Hepatocyte (in vitro differentiated cells): ENCODE results near the gene FAM234A. TPM values are rescaled to one million over a fixed set of nuclear protein-coding genes. Genes with fewer than 3 reads are reported as not detected.

ENCODE experiments used
- DNase-seq: peaks from one replicate; pipeline ENCODE4 v3.0.0-alpha.2; 2016; ENCODE audit warnings: low spot score
- H2AFZ ChIP-seq: fragments of 200-600 bp; sonication (generic); 2 replicates; pipeline ENCODE4 v1.6.0; 2016; ENCODE audit warnings: antibody characterized with exemption, mild to moderate bottlenecking
- H3K27ac ChIP-seq: fragments of 200-600 bp; sonication (generic); 2 replicates; pipeline ENCODE4 v1.5.1; 2016; ENCODE audit warnings: mild to moderate bottlenecking
- H3K27me3 ChIP-seq: fragments of 200-600 bp; sonication (generic); 2 replicates; pipeline ENCODE4 v1.6.1; 2016
- H3K36me3 ChIP-seq: fragments of 200-600 bp; sonication (generic); replicated peaks from 2 replicates; pipeline ENCODE4 v1.5.1; 2016; ENCODE audit warnings: low read depth; ENCODE audit not compliant: insufficient read depth
- H3K4me1 ChIP-seq: fragments of 200-600 bp; sonication (generic); 2 replicates; pipeline ENCODE4 v1.5.1; 2016; ENCODE audit warnings: mild to moderate bottlenecking, moderate library complexity; ENCODE audit not compliant: insufficient read depth
- H3K4me2 ChIP-seq: fragments of 200-600 bp; sonication (generic); 2 replicates; pipeline ENCODE4 v1.6.0; 2016
- H3K4me3 ChIP-seq: fragments of 200-600 bp; sonication (generic); 2 replicates; pipeline ENCODE4 v1.5.1; 2016; ENCODE audit warnings: mild to moderate bottlenecking
- H3K79me2 ChIP-seq: fragments of 200-600 bp; sonication (generic); 2 replicates; pipeline ENCODE4 v1.6.0; 2017; ENCODE audit warnings: mild to moderate bottlenecking
- H3K9me2 ChIP-seq: fragments of 200-600 bp; sonication (generic); replicated peaks from 2 replicates; pipeline ENCODE4 v1.6.0; 2017; ENCODE audit warnings: mild to moderate bottlenecking; ENCODE audit not compliant: insufficient read depth
- H3K9me3 ChIP-seq: fragments of 200-600 bp; sonication (generic); 2 replicates; pipeline ENCODE4 v1.5.1; 2016; ENCODE audit warnings: low read depth, mild to moderate bottlenecking
- H4K20me1 ChIP-seq: fragments of 200-600 bp; sonication (generic); 2 replicates; pipeline ENCODE4 v1.6.0; 2016; ENCODE audit warnings: mild to moderate bottlenecking; ENCODE audit not compliant: insufficient read depth, poor library complexity, severe bottlenecking
- EZH2 ChIP-seq: fragments of 200-600 bp; sonication (generic); IDR thresholded peaks from 2 replicates; pipeline ENCODE4 v1.6.1; 2016; ENCODE audit warnings: antibody characterized with exemption, mild to moderate bottlenecking, borderline replicate concordance
- EZH2phosphoT487 ChIP-seq: fragments of 200-600 bp; sonication (generic); IDR thresholded peaks from one replicate; pipeline ENCODE4 v1.6.1; 2018; ENCODE audit warnings: antibody characterized with exemption, mild to moderate bottlenecking, low read depth, moderate library complexity; ENCODE audit not compliant: unreplicated experiment, severe bottlenecking
- WGBS: methylation state at CpG from one replicate; pipeline ENCODE4 v1.1.6; 2016; ENCODE audit warnings: low lambda C conversion rate; ENCODE audit errors: missing lambda C conversion rate; 5-methylcytosine and 5-hydroxymethylcytosine counted together
- polyA plus RNA-seq: library from polyadenylated mRNA; unstranded; fragments of >200 nt; fragmentation: Nextera tagmentation; extraction: Ambion mirVana; gene quantifications from 2 replicates; pipeline ENCODE4 v1.2.1, GENCODE V29; 2016
- total RNA-seq: library from RNA; depleted of rRNA; stranded (reverse); fragments of >200 nt; gene quantifications from 2 replicates; pipeline ENCODE4 v1.2.3, GENCODE V29; 2014
- TF ChIP-seq, protein P1 (sequence below): fragments of 200-600 bp; sonication (generic); IDR thresholded peaks from 2 replicates; pipeline ENCODE4 v1.5.1; 2016; ENCODE audit warnings: antibody characterized with exemption, mild to moderate bottlenecking; ENCODE audit not compliant: poor library complexity

Gene FAM234A
- total and polyA plus RNA-seq, 2 experiments from 2014 or later, result 84.1 to 106 TPM

DNA sequence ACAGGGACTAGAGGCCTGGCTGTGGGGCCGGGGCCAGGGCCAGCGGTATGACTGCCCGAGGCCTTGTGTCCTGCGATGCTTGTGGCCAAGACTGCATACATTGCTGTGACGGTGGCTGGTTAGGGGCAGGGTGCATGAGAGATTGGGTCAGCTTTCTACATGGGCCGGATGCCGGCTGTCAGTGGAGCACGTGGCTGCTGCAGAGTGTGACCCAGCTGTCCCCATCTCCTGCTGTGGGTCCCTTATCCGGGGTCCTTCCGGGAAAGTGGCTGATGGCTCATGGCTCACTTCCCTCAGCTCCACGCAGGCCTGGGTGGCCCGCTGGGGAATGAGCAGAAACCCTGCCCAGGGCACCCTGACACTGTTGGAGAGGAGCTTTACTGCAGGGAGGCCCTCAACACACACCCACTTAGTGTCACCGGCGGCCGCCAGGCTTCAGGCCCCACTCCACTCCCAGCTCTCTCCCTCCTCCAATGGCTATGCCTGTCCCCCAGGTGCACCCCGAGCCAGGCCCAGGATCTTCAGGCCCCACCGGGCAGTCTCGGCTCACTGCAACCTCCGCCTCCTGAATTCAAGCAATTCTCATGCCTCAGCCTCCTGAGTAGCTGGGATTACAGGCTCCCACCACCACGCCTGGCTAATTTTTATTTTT lies 41.9 kb downstream of the FAM234A start:
- Histone ChIP-seq H3K27me3 (peaks cover 48% of the 10 kb centered on the region), H3K4me3 (no peak overlapping the region), H3K79me2 (no peaks in the 10 kb centered on the region), H2AFZ (no peak overlapping the region), H3K4me2 (no peak overlapping the region), H3K27ac (no peak overlapping the region), H3K36me3 (no peaks in the 10 kb centered on the region), H3K9me2 (no peaks in the 10 kb centered on the region), H4K20me1 (no peaks in the 10 kb centered on the region), H3K4me1 (peaks cover 6% of the 10 kb centered on the region), H3K9me3 (no peaks in the 10 kb centered on the region)
- DNase-seq, result no peak
- 86% methylated on average over 20 of the region's 20 CpGs for WGBS
- TF ChIP-seq EZH2phosphoT487 (no peak), EZH2 (no peak)
- TF ChIP-seq, protein P1, sequence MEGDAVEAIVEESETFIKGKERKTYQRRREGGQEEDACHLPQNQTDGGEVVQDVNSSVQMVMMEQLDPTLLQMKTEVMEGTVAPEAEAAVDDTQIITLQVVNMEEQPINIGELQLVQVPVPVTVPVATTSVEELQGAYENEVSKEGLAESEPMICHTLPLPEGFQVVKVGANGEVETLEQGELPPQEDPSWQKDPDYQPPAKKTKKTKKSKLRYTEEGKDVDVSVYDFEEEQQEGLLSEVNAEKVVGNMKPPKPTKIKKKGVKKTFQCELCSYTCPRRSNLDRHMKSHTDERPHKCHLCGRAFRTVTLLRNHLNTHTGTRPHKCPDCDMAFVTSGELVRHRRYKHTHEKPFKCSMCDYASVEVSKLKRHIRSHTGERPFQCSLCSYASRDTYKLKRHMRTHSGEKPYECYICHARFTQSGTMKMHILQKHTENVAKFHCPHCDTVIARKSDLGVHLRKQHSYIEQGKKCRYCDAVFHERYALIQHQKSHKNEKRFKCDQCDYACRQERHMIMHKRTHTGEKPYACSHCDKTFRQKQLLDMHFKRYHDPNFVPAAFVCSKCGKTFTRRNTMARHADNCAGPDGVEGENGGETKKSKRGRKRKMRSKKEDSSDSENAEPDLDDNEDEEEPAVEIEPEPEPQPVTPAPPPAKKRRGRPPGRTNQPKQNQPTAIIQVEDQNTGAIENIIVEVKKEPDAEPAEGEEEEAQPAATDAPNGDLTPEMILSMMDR, result no peak

GRCh38 chr16:278863-279366 lies 44.3 kb downstream of the FAM234A start:
- H3K4me3 ChIP-seq, result no peak overlapping the region
- H3K27me3 ChIP-seq, result peaks cover 55% of the 10 kb centered on the region
- no peaks in the 10 kb centered on the region for H3K9me2 ChIP-seq
- H2AFZ ChIP-seq, result no peak overlapping the region
- H3K4me1 ChIP-seq, result peaks cover 6% of the 10 kb centered on the region
- H3K36me3 ChIP-seq, result no peaks in the 10 kb centered on the region
- H4K20me1 ChIP-seq, result no peaks in the 10 kb centered on the region
- DNase-seq, result no peak
- H3K79me2 ChIP-seq, result no peaks in the 10 kb centered on the region
- TF ChIP-seq, protein P1, result no peak
- no peak for TF ChIP-seq EZH2phosphoT487
- TF ChIP-seq EZH2, result no peak
- no peak overlapping the region for H3K27ac ChIP-seq
- H3K9me3 ChIP-seq, result no peaks in the 10 kb centered on the region
- WGBS, result 80% methylated on average over 6 of the region's 6 CpGs
- no peak overlapping the region for H3K4me2 ChIP-seq

- peaks cover 6% of the 10 kb centered on the region for H3K4me1 ChIP-seq
- no peak overlapping the region for H2AFZ ChIP-seq
- H3K9me2 ChIP-seq, result no peaks in the 10 kb centered on the region
- peaks cover 49% of the 10 kb centered on the region for H3K27me3 ChIP-seq
- H3K4me2 ChIP-seq, result no peak overlapping the region
- no peaks in the 10 kb centered on the region for H3K79me2 ChIP-seq
- H3K36me3 ChIP-seq, result no peaks in the 10 kb centered on the region
- no peaks in the 10 kb centered on the region for H4K20me1 ChIP-seq
- TF ChIP-seq, protein P1, result no peak
- TF ChIP-seq EZH2phosphoT487, result no peak
- DNase-seq, result no peak
- 80% methylated on average over 7 of the region's 7 CpGs for WGBS
- H3K9me3 ChIP-seq, result no peaks in the 10 kb centered on the region
- no peak overlapping the region for H3K27ac ChIP-seq
- no peak overlapping the region for H3K4me3 ChIP-seq
Measured at GRCh38 chr16:279531-279930, 44.9 kb downstream of the FAM234A start.
